Pons (tissue), 1 donor: ENCODE data around the gene PNMA8B.
A peak's percentile ranks its signal among the peaks of the same experiment; 100 is the strongest.

ENCODE experiments used
- DNase-seq: peaks from one replicate; pipeline ENCODE4 v3.0.0-alpha.2; 2016; ENCODE audit warnings: low spot score

PNMA8B gene

GRCh38 chr19:46487178-46487801 lies 8.4 kb downstream of the PNMA8B start:
- no peak for DNase-seq

- DNase-seq = no peak
Observed at GRCh38 chr19:46486358-46486757, 9.3 kb downstream of the PNMA8B start.

GRCh38 chr19:46484656-46485055 lies 11.0 kb downstream of the PNMA8B start:
- no peak for DNase-seq

GRCh38 chr19:46482631-46483030 lies 13.0 kb downstream of the PNMA8B start:
- DNase-seq = no peak

- DNase-seq = no peak
Observed at GRCh38 chr19:46481947-46482346, 13.7 kb downstream of the PNMA8B start.

GRCh38 chr19:46481223-46481848 lies 14.3 kb downstream of the PNMA8B start:
- no peak for DNase-seq

- no peak for DNase-seq
Observed at GRCh38 chr19:46480415-46480814, 15.3 kb downstream of the PNMA8B start.

GRCh38 chr19:46478356-46478986 lies 17.2 kb downstream of the PNMA8B start:
- DNase-seq = no peak

- no peak for DNase-seq
Observed at GRCh38 chr19:46475986-46476385, 19.7 kb downstream of the PNMA8B start.

- no peak for DNase-seq
Observed at GRCh38 chr19:46474211-46474610, 21.5 kb downstream of the PNMA8B start.

- DNase-seq = no peak
Observed at GRCh38 chr19:46472592-46472991, 23.1 kb downstream of the PNMA8B start.

- peak; percentile 56 for DNase-seq
Observed at GRCh38 chr19:46471811-46472543, 23.7 kb downstream of the PNMA8B start.

- DNase-seq = peak; percentile 66
Observed at GRCh38 chr19:46471116-46471733, 24.4 kb downstream of the PNMA8B start, which contains the start of gene PNMA8A. TSS of gene PNMA8A (minus strand) at chr19:46471563. CDS start at chr19:46471035, 528 bp downstream.

GRCh38 chr19:46470376-46470775 lies 25.3 kb downstream of the PNMA8B start:
- no peak for DNase-seq

- DNase-seq = no peak
Observed at GRCh38 chr19:46469541-46470185, 26.0 kb downstream of the PNMA8B start.

- no peak for DNase-seq
Observed at GRCh38 chr19:46466536-46467196, 29.0 kb downstream of the PNMA8B start.

- DNase-seq = no peak
Observed at GRCh38 chr19:46463516-46463915, 32.2 kb downstream of the PNMA8B start.

GRCh38 chr19:46461537-46461936 lies 34.1 kb downstream of the PNMA8B start:
- no peak for DNase-seq

- DNase-seq = no peak
Observed at GRCh38 chr19:46460981-46461380, 34.7 kb downstream of the PNMA8B start.

- no peak for DNase-seq
Observed at GRCh38 chr19:46460055-46460454, 35.6 kb downstream of the PNMA8B start.

GRCh38 chr19:46456930-46457329 lies 38.7 kb downstream of the PNMA8B start:
- no peak for DNase-seq
